Neural crest cell (in vitro differentiated cells): ENCODE results near the gene MANBA. TPM values are rescaled to one million over a fixed set of nuclear protein-coding genes. Genes with fewer than 3 reads are reported as not detected.
"Not testable (repeated sequence)": the region's sequence is repeated elsewhere in the genome, so short reads cannot be mapped to it uniquely, and the experiment has no call there.

Experiments used
- DNase-seq: peaks from one replicate; pipeline ENCODE4 v3.0.0; 2021; ENCODE audit warnings: low read depth, mixed read lengths, low spot score
- H3K27ac Mint-ChIP-seq: one replicate; pipeline ENCODE4 v1.8.0; 2021; ENCODE audit warnings: mild to moderate bottlenecking, mixed read lengths; ENCODE audit not compliant: unreplicated experiment
- H3K27me3 Mint-ChIP-seq: 2 replicates; pipeline ENCODE4 v1.8.0; 2021; ENCODE audit warnings: low read depth, mild to moderate bottlenecking, mixed read lengths
- H3K36me3 Mint-ChIP-seq: 2 replicates; pipeline ENCODE4 v1.8.0; 2021; ENCODE audit warnings: low read depth, mild to moderate bottlenecking, mixed read lengths
- H3K4me1 Mint-ChIP-seq: 2 replicates; pipeline ENCODE4 v1.8.0; 2021; ENCODE audit warnings: mixed read lengths
- H3K4me3 Mint-ChIP-seq: one replicate; pipeline ENCODE4 v1.8.0; 2021; ENCODE audit warnings: mild to moderate bottlenecking, mixed read lengths
- H3K9me3 Mint-ChIP-seq: 2 replicates; pipeline ENCODE4 v1.8.0; 2021; ENCODE audit warnings: mixed read lengths
- CTCF ChIP-seq: fragments of 200-600 bp; sonication (generic); conservative IDR thresholded peaks from 2 replicates; pipeline ENCODE4 v1.5.0; 2021; ENCODE audit warnings: antibody characterized with exemption, mild to moderate bottlenecking
- total RNA-seq: library from RNA; stranded (reverse); gene quantifications from 2 replicates; pipeline ENCODE4 v1.2.1, GENCODE V29; 2021

The MANBA gene
- total RNA-seq, 1 donor from 2014 or later: 18.4 TPM

GRCh38 chr4:102732678-102733077 lies 28.1 kb downstream of the MANBA start:
- peaks cover 8% of the 10 kb centered on the region for H3K9me3 Mint-ChIP-seq
- H3K27ac Mint-ChIP-seq: no peak overlapping the region
- no peak for TF ChIP-seq CTCF
- H3K4me1 Mint-ChIP-seq: no peaks in the 10 kb centered on the region
- H3K27me3 Mint-ChIP-seq: no peaks in the 10 kb centered on the region
- H3K36me3 Mint-ChIP-seq: peaks cover 29% of the 10 kb centered on the region
- no peak for DNase-seq
- H3K4me3 Mint-ChIP-seq: no peak overlapping the region

DNA sequence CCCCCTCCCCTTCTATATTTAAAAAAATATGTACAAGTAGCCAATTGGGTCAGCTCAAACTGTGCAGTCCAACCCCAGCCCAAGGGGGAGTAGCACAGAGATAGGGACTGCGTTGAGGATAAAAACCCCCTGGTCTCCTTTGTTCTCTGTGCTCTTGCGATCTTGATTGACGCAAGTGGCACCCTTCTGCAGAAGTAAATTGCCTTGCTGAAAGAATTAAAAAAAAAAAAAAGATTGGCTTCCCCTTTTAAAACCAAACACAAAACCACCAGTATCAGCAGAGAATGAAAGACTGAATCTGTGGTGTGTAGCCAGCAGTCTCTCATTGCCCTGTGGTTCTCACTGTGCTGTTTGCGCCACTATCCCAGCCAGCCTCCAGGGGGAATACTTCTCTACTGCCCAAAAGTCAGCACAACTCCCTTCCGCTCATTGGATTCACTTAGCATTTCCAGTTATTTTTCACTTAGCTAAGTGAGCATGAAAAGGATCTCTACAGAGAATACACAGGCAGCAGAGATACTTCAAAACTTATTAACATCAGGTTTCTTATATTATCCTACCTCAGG lies 29.7 kb downstream of the MANBA start:
- Mint-ChIP-seq H3K4me3 (no peak overlapping the region), H3K27ac (no peak overlapping the region), H3K9me3 (peaks cover 8% of the 10 kb centered on the region), H3K4me1 (no peaks in the 10 kb centered on the region), H3K27me3 (no peaks in the 10 kb centered on the region), H3K36me3 (peaks cover 24% of the 10 kb centered on the region)
- TF ChIP-seq CTCF: no peak
- no peak for DNase-seq

DNA sequence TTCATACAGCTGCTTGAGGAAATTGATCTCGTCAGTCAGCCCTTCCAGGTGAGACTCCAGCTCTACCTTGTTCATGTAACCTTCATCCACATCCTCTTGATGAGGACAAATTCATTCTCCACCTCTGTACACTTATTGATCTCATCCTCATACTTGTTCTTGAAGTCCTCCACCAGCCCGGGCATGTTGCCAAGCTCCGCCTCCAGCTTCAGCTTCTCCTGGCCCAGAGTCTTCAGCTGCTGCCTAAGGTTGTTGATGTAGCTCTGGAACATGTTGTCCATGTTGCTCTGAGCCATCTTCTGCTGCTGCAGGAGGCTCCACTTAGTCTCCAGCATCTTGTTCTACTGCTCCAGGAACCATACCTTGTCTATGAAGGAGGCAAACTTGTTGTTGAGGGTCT lies 31.3 kb downstream of the MANBA start:
- H3K4me3 Mint-ChIP-seq, DNase-seq, H3K27ac Mint-ChIP-seq, H3K4me1 Mint-ChIP-seq, H3K9me3 Mint-ChIP-seq, H3K27me3 Mint-ChIP-seq: not testable (repeated sequence)
- H3K36me3 Mint-ChIP-seq: peaks cover 22% of the 10 kb centered on the region

DNA sequence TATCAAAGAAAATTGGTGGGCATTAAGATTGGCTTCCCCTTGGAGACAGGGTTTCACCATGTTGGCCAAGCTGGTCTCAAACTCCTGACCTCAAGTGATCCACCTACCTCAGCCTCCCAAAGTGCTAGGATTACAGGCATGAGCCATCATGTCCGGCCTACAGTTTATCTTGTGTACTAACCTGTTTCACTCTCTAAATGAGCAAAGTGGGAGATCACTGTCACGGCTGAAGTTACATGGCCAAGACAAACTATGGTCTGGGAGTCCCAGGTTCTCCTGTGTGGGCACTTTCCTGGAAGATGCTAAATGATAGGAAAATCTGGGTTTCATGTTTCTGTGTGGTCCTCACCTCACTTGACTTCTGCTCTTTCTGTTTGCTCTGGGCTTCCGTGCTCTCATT lies 33.8 kb downstream of the MANBA start:
- peaks cover 22% of the 10 kb centered on the region for H3K36me3 Mint-ChIP-seq
- H3K4me1 Mint-ChIP-seq, H3K9me3 Mint-ChIP-seq, H3K27me3 Mint-ChIP-seq, DNase-seq, H3K27ac Mint-ChIP-seq, H3K4me3 Mint-ChIP-seq: not testable (repeated sequence)

DNA sequence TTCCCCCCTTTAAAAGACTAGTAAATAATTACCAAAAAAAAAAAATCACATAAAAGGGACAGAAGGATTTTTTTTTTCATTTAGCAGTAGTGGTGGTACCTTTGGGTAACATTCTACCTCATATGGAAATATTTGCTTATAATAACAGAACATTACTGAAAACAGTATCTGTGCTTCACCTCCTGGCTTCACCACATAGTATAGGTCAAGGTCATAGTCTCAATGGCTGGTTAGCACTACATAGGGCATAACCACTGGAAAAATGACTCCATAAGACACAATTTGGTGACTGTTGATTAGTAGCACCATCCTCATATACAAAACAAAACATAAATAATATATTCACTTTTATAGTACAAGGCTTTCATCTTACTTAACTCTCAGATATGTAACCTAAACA lies 34.7 kb downstream of the MANBA start:
- peaks cover 5% of the 10 kb centered on the region for H3K9me3 Mint-ChIP-seq
- H3K27ac Mint-ChIP-seq: no peak overlapping the region
- DNase-seq: no peak
- no peaks in the 10 kb centered on the region for H3K27me3 Mint-ChIP-seq
- H3K4me3 Mint-ChIP-seq: no peak overlapping the region
- H3K4me1 Mint-ChIP-seq: no peaks in the 10 kb centered on the region
- peaks cover 20% of the 10 kb centered on the region for H3K36me3 Mint-ChIP-seq
- TF ChIP-seq CTCF: no peak

- no peaks in the 10 kb centered on the region for H3K9me3 Mint-ChIP-seq
- H3K27me3 Mint-ChIP-seq: no peaks in the 10 kb centered on the region
- no peak overlapping the region for H3K4me3 Mint-ChIP-seq
- TF ChIP-seq CTCF: no peak
- H3K27ac Mint-ChIP-seq: no peak overlapping the region
- H3K36me3 Mint-ChIP-seq: peaks cover 13% of the 10 kb centered on the region
- no peak for DNase-seq
- no peaks in the 10 kb centered on the region for H3K4me1 Mint-ChIP-seq
Measured at GRCh38 chr4:102725229-102725628, 35.5 kb downstream of the MANBA start.

DNA sequence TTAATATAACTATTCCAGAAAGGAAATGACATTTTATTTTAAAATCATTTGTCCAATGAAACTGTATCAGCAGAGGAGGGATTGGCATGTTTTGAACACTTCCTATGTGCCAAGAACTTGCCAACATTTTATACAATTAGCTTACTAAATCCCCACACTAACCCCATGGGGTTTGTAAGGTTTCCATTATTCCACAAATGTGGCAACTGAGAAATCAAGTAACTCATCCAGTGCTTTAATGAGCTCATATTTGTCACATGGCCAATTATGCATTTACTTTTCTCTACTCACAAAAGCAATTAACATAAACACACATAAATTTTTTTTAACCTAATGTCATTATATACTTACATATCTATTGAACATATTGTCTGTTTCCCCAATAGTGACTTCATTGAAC lies 37.3 kb downstream of the MANBA start:
- peaks cover 14% of the 10 kb centered on the region for H3K36me3 Mint-ChIP-seq
- H3K9me3 Mint-ChIP-seq: peaks cover under 1% of the 10 kb centered on the region
- TF ChIP-seq CTCF: no peak
- no peak overlapping the region for H3K4me3 Mint-ChIP-seq
- no peak for DNase-seq
- H3K4me1 Mint-ChIP-seq: no peaks in the 10 kb centered on the region
- no peak overlapping the region for H3K27ac Mint-ChIP-seq
- no peaks in the 10 kb centered on the region for H3K27me3 Mint-ChIP-seq
